GM18870 (cell line): ENCODE measurements around the gene CUZD1.
"Not testable (repeated sequence)": the region's sequence is repeated elsewhere in the genome, so short reads cannot be mapped to it uniquely, and the experiment has no call there.

ENCODE experiments used
- ATAC-seq: cut with Tn5 transposase; IDR thresholded peaks from one replicate; pipeline ENCODE4 v1.9.1; 2021; ENCODE audit warnings: moderate library complexity; ENCODE audit not compliant: unreplicated experiment

Gene CUZD1

GRCh38 chr10:122845783-122846332, at the start of gene CUZD1:
CUZD1 (minus strand) TSS chr10:122845857; CDS start chr10:122845843, 14 bp downstream.
- no peak for ATAC-seq

GRCh38 chr10:122894261-122894944, 48.7 kb upstream of the CUZD1 start:
- no peak for ATAC-seq

GRCh38 chr10:122884166-122884565, 38.5 kb upstream of the CUZD1 start:
- ATAC-seq: no peak

DNA sequence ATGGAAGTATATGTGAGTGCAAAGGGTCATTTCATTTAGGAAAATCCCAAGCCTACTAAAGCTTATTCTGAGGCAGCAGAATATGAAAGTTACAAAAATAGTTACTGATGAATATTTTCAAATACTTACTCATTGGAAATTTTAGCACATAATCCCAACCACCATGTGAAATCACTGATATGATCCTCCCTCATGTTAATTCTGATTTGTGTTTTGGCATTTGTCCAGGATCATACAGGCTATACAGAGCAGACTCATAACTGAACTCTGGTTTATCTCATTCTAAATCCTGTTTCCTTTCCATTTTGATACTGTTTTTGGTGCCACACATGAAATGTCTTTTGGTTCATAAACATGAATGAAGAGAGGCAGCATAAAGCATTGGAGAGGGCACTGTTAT, 37.1 kb upstream of the CUZD1 start:
- no peak for ATAC-seq

- ATAC-seq: peak; percentile 78
These were observed 33.9 kb upstream of the CUZD1 start, which contains the start of gene FAM24B for GRCh38 chr10:122879339-122880273. FAM24B (minus strand) TSS chr10:122879581; CDS start chr10:122850515, 29,066 bp downstream.

- no peak for ATAC-seq
These were observed 33.2 kb upstream of the CUZD1 start for GRCh38 chr10:122878799-122879338.

GRCh38 chr10:122877264-122877663, 31.6 kb upstream of the CUZD1 start:
- no peak for ATAC-seq

DNA sequence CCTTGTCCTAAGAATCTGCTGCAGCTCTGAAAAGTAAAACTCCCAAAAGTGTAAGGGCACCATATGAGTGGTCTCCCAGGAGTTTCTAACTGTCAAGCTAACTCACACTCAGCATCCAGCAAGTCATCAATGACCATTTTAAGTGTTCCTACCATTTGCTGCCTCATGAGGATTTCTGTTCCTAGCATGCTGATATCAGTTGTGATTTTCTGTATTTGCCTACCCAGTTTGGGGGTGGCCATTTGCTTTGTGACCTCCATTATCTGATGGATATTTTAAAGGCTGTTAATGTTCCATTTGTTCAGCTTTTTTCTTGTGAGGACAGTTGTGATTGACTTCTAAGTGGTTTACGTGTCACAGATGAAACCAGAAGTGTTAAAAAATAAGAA, 30.8 kb upstream of the CUZD1 start:
- ATAC-seq: no peak

DNA sequence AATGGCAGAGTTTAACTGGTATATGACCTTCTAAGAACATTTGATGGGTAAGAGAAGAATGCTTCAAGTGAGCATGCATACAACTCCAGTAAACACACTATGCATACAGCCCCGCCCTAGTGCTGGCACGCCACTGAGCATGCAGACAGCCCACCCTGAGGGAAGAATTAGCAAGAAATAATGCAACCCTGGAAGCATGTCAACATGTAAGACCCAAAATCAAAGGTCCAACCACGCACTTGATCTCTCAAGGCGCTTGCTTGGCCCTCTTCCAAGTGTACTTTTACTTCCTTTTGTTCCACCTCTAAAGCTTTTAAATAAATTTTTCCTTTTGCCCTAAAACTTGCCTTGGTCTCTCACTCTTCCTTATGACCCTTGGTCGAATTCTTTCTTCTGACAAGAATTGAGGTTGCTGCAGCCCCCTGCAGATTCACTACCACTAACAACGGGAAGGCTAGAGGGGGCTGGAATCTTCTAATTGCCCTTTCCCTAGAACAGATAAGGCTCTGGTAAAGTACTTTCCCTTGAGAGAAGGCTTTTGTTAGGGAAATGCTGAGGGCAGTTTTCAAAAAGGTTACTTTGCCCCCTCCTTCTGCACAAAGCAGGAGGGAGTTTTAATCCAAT, 30.3 kb upstream of the CUZD1 start:
- no peak for ATAC-seq

GRCh38 chr10:122871947-122872346, 26.3 kb upstream of the CUZD1 start:
- not testable (repeated sequence) for ATAC-seq

- ATAC-seq: not testable (repeated sequence)
These were observed 23.1 kb upstream of the CUZD1 start for GRCh38 chr10:122868768-122869167.

DNA sequence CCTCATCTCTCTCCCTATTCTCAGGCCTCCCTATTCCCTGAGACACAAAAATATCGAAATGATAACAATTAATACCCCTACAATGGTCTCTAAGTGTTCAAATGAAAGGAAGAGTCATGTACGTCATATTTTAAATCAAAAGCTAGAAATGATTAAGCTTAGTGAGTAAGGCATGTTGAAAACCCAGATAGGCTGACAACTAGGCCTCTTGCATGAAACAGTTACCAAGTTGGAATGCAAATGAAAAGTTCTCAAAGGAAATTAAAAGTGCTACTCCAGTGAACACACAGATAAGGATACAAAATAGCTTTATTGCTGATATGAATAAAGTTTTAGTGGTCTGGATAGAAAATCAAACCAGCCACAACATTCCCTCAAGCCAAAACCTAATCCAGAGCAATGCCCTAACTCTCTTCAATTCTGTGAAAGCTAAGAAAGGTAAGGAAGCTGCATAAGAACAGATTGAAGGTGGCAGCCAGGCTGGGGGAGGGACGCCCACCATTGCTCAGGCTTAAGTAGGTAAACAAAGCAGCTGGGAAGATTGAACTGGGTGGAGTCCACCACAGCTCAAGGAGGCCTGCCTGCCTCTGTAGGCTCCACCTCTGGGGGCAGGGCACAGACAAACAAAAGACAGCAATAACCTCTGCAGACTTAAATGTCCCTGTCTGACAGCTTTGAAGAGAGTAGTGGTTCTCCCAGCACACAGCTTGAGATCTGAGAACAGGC, 21.3 kb upstream of the CUZD1 start:
- not testable (repeated sequence) for ATAC-seq

DNA sequence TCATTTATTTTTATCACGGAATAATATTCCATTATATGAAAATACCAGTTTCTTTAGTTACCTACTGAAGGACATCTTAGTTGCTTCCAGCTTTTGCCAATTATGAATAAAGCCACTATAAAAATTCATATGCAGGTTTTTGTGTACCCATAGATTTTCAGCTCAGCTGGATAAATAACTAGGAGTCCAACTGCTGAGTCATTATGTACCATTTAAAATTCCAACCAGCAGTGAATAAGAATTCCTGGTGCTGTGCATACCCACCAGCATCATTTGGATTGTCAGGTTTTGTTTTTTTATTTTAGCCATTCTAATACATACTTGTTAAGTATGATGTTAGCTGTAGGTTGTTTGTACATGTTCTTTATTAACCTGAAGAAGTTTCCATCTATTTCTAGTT, 19.2 kb upstream of the CUZD1 start:
- no peak for ATAC-seq

DNA sequence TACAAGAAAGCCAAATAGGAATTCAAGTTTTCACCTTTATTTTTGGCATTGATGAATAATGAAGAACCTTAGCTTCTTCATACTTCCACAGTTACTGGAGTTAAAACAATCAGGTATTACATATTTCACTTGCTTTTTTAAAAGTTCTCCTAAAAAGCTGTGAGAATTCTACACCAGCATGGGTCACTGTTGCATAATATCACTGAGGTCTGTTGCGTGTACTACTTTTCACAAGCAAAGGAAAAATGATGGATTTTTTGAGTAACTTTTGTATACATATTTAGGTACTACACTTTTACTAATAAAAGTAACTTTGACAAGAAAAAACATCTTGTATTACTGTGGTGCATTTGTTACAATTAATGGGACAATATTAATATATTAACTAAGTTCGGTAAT, 18.5 kb upstream of the CUZD1 start:
- no peak for ATAC-seq

DNA sequence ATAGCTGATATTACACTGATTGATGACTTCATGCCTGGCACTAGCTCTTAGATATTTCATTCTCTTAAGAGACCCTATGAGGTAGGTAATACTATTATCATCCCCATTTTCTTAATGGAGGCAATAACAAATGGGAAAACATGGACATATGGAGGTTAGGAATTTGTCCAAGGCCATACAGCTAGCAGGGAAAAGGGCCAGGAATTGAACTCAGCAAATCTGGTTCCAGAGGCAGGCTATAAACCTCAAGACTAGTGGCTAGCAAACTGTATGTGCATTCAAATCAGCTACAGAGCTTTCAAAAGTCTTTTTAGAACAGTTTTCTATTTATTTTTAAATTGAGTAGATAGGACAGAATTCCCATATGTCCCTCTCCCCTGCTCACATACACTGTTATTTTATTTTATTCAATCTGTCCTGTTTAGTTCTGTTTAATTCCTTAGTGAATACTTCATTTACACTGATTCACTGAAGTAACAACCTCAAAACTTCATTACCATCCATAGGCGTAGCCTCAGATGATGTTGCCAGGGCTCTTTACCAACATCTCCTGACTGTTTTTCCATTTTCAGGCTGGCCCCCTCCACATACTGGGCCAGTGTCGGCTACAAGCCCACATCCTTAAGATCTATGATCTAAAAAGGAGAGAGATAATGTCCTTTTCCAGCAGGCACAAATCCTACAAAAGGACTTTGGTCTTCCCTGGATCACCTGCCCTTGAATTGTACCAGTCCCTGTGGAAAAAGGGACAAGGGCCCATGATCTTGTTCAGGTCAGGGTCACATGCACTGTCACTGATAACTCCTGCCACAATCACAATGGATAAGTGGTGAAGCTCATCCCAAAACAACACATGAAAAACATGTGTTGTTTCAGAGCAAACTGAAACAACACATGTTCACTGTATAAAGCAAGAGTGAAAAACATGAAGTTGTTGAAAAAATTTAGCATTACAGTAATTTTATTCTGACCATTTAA, 17.8 kb upstream of the CUZD1 start:
- no peak for ATAC-seq

DNA sequence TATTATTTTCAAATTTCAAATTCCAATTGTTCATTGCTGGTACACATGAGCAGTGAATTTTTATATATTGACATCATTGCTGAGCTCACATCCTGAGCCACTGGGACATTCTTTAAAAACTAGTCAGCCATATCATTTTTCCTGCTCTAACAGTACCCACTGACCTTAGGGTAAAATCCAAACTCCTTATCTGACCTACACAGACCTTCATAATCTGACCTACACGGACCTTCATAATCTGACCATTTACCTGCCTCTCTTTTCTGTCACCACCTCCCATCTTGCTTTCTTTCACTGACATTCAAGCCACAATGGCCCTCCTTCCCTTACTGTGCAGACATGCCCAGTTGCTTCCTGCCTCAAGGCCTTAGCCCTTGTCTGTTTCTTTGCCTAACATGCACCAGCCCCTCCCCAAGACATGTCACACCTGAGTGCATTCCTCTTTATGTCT, 16.1 kb upstream of the CUZD1 start:
- no peak for ATAC-seq

GRCh38 chr10:122859527-122859926, 13.9 kb upstream of the CUZD1 start:
- no peak for ATAC-seq

- ATAC-seq: not testable (repeated sequence)
These were observed 12.4 kb upstream of the CUZD1 start for GRCh38 chr10:122858042-122858441.

GRCh38 chr10:122856902-122857301, 11.2 kb upstream of the CUZD1 start:
- no peak for ATAC-seq
